GM23338 (cell line): ENCODE measurements around the gene CCBE1. TPM values are rescaled to one million over a fixed set of nuclear protein-coding genes. Genes with fewer than 3 reads are reported as not detected.

Experiments
- ATAC-seq: fragments of 200-7000 bp; cut with Tn5 transposase; 3 replicates; pipeline ENCODE4 v1.9.1; 2020
- DNase-seq: peaks from one replicate; pipeline ENCODE4 v3.0.0-alpha.2; 2015; ENCODE audit warnings: low spot score
- H2AFZ ChIP-seq: fragments of 200-600 bp; sonication (generic); 2 replicates; pipeline ENCODE4 v1.8.0; 2016; ENCODE audit warnings: antibody characterized with exemption, mild to moderate bottlenecking, moderate library complexity
- H3F3A ChIP-seq: fragments of 200-600 bp; sonication (generic); replicated peaks from 2 replicates; pipeline ENCODE4 v1.8.0; 2017; ENCODE audit warnings: antibody characterized with exemption, mixed run types, low read depth
- H3K27ac ChIP-seq: fragments of 200-600 bp; sonication (generic); 2 replicates; pipeline ENCODE4 v1.6.1; 2016; ENCODE audit warnings: low read depth
- H3K27me3 ChIP-seq: fragments of 200-600 bp; sonication (generic); 2 replicates; pipeline ENCODE4 v1.8.0; 2016; ENCODE audit warnings: mild to moderate bottlenecking, mixed run types, moderate library complexity; ENCODE audit not compliant: insufficient read depth
- H3K36me3 ChIP-seq: fragments of 200-600 bp; sonication (generic); 2 replicates; pipeline ENCODE4 v1.8.0; 2016; ENCODE audit warnings: mild to moderate bottlenecking; ENCODE audit not compliant: insufficient read depth
- H3K4me1 ChIP-seq: fragments of 200-600 bp; sonication (generic); 2 replicates; pipeline ENCODE4 v1.8.0; 2016; ENCODE audit warnings: mild to moderate bottlenecking, moderate library complexity; ENCODE audit not compliant: insufficient read depth
- H3K4me2 ChIP-seq: fragments of 200-600 bp; sonication (generic); 2 replicates; pipeline ENCODE4 v1.7.1; 2017; ENCODE audit warnings: mixed run types
- H3K4me3 ChIP-seq: fragments of 200-600 bp; sonication (generic); 2 replicates; pipeline ENCODE4 v1.6.1; 2016; ENCODE audit warnings: mixed run types
- H3K79me2 ChIP-seq: fragments of 200-600 bp; sonication (generic); replicated peaks from 2 replicates; pipeline ENCODE4 v1.8.0; 2017; ENCODE audit warnings: mild to moderate bottlenecking; ENCODE audit not compliant: insufficient read depth
- H3K9me2 ChIP-seq: fragments of 200-600 bp; sonication (generic); 2 replicates; pipeline ENCODE4 v1.8.0; 2017; ENCODE audit not compliant: insufficient read depth
- H4K20me1 ChIP-seq: fragments of 200-600 bp; sonication (generic); replicated peaks from 2 replicates; pipeline ENCODE4 v1.8.0; 2017; ENCODE audit warnings: mild to moderate bottlenecking; ENCODE audit not compliant: insufficient read depth
- H3K27ac Mint-ChIP-seq: 2 replicates; pipeline ENCODE4 v1.8.0; 2020; ENCODE audit warnings: inconsistent platforms, mild to moderate bottlenecking, moderate library complexity, mixed read lengths
- H3K27me3 Mint-ChIP-seq: 3 replicates; pipeline ENCODE4 v1.8.0; 2022; ENCODE audit warnings: low read depth, mild to moderate bottlenecking, moderate library complexity, mixed read lengths, inconsistent platforms; ENCODE audit not compliant: insufficient read depth, poor library complexity
- H3K36me3 Mint-ChIP-seq: 3 replicates; pipeline ENCODE4 v1.8.0; 2021; ENCODE audit warnings: low read depth, mild to moderate bottlenecking, inconsistent platforms, moderate library complexity, mixed read lengths
- H3K4me1 Mint-ChIP-seq: 3 replicates; pipeline ENCODE4 v1.8.0; 2020; ENCODE audit warnings: mild to moderate bottlenecking, inconsistent platforms, mixed read lengths
- H3K4me3 Mint-ChIP-seq: 3 replicates; pipeline ENCODE4 v1.8.0; 2021; ENCODE audit warnings: moderate library complexity, mild to moderate bottlenecking, inconsistent platforms, mixed read lengths
- H3K9me3 Mint-ChIP-seq: 3 replicates; pipeline ENCODE4 v1.8.0; 2020; ENCODE audit warnings: moderate library complexity, mild to moderate bottlenecking, inconsistent platforms, mixed read lengths
- CREB1 ChIP-seq: fragments of 250-450 bp; sonication (Bioruptor Pico); IDR thresholded peaks from 2 replicates; pipeline ENCODE4 v1.5.0; 2020; ENCODE audit warnings: low read depth, mild to moderate bottlenecking, moderate library complexity
- CTCF ChIP-seq, 2 experiments: fragments of 200-600 bp in 1 of 2; sonication (generic) in 1 of 2; conservative IDR thresholded peaks; 2 replicates each; pipeline versions ENCODE4 v1.5.1 to v1.6.1; 2016 to 2017; ENCODE audit warnings: antibody characterized with exemption in 2 of 2, low read depth in 2 of 2, mild to moderate bottlenecking in 2 of 2, moderate library complexity in 1 of 2
- ETS1 ChIP-seq: IDR thresholded peaks from 2 replicates; pipeline ENCODE4 v1.6.1; 2016; ENCODE audit warnings: antibody characterized with exemption
- EZH2 ChIP-seq: fragments of 200-600 bp; sonication (generic); IDR thresholded peaks from one replicate; pipeline ENCODE4 v1.8.0; 2017; ENCODE audit warnings: antibody characterized with exemption, mild to moderate bottlenecking, low read depth; ENCODE audit not compliant: unreplicated experiment
- EZH2phosphoT487 ChIP-seq: fragments of 200-600 bp; sonication (generic); IDR thresholded peaks from one replicate; pipeline ENCODE4 v1.8.1; 2018; ENCODE audit warnings: antibody characterized with exemption; ENCODE audit not compliant: unreplicated experiment
- JUNB ChIP-seq: IDR thresholded peaks from one replicate; pipeline ENCODE4 v1.6.1; 2016; ENCODE audit warnings: antibody characterized with exemption; ENCODE audit not compliant: unreplicated experiment
- NANOG ChIP-seq: IDR thresholded peaks from 2 replicates; pipeline ENCODE4 v1.6.1; 2016; ENCODE audit warnings: antibody characterized with exemption, borderline replicate concordance
- POLR2AphosphoS5 ChIP-seq: IDR thresholded peaks from 2 replicates; pipeline ENCODE4 v1.6.1; 2016; ENCODE audit warnings: antibody characterized with exemption, low read depth
- REST ChIP-seq: IDR thresholded peaks from one replicate; pipeline ENCODE4 v1.6.1; 2018; ENCODE audit warnings: antibody characterized with exemption; ENCODE audit not compliant: unreplicated experiment
- STAT1 ChIP-seq: IDR thresholded peaks from one replicate; pipeline ENCODE4 v1.6.1; 2016; ENCODE audit warnings: antibody characterized with exemption; ENCODE audit not compliant: unreplicated experiment
- ZNF114 ChIP-seq: fragments of 250-450 bp; sonication (Bioruptor Pico); IDR thresholded peaks from 2 replicates; pipeline ENCODE4 v1.5.0; 2020; ENCODE audit warnings: mild to moderate bottlenecking, moderate library complexity
- ZNF462 ChIP-seq: fragments of 250-450 bp; sonication (Bioruptor Pico); IDR thresholded peaks from 2 replicates; pipeline ENCODE4 v1.5.0; 2020; ENCODE audit warnings: mild to moderate bottlenecking, moderate library complexity
- polyA plus RNA-seq: library from polyadenylated mRNA; unstranded; fragments of >200 nt; fragmentation: Nextera tagmentation; extraction: Ambion mirVana; gene quantifications from 2 replicates; pipeline ENCODE4 v1.2.1, GENCODE V29; 2016
- total RNA-seq: library from RNA; depleted of rRNA; stranded (reverse); fragments of >200 nt; shearing (Covaris generic); gene quantifications from 2 replicates; pipeline ENCODE4 v1.2.3, GENCODE V29; 2014

Gene CCBE1
- total and polyA plus RNA-seq, 2 experiments from 2014 or later = 2.1 to 2.6 TPM

- no peak overlapping the region for H2AFZ ChIP-seq
- Mint-ChIP-seq H3K27me3 (no peaks in the 10 kb centered on the region), H3K4me1 (peaks cover 3% of the 10 kb centered on the region; the same call in 1 of the 3 replicates), H3K9me3 (no peaks in the 10 kb centered on the region), H3K4me3 (no peak overlapping the region), H3K27ac (no peak overlapping the region), H3K36me3 (no peaks in the 10 kb centered on the region)
- H4K20me1 ChIP-seq = no peaks in the 10 kb centered on the region; the same call in 1 of the 2 replicates
- no peak overlapping the region for H3K4me2 ChIP-seq
- H3K4me1 ChIP-seq = no peaks in the 10 kb centered on the region
- H3K27ac ChIP-seq = no peak overlapping the region
- no peaks in the 10 kb centered on the region for H3K27me3 ChIP-seq
- H3K4me3 ChIP-seq = no peak overlapping the region
- no peak for TF ChIP-seq ZNF114 (CRISPR knock-in tag)
- TF ChIP-seq POLR2AphosphoS5 = no peak
- no peak for TF ChIP-seq REST
- no peak for TF ChIP-seq CTCF (conservative IDR thresholded peaks at IDR 0.05; ENCODE audit: low read depth in 2 of 2)
- no peak for TF ChIP-seq ZNF462 (CRISPR knock-in tag)
- no peak for TF ChIP-seq EZH2phosphoT487
- TF ChIP-seq EZH2 = no peak
- no peak for TF ChIP-seq JUNB
- no peak for TF ChIP-seq ETS1
- TF ChIP-seq STAT1 = no peak
- no peak for TF ChIP-seq NANOG
- no peak for TF ChIP-seq CREB1 (CRISPR knock-in tag)
- ATAC-seq (no peak), DNase-seq (no peak)
- H3K9me2 ChIP-seq = no peaks in the 10 kb centered on the region
- H3F3A ChIP-seq = no peaks in the 10 kb centered on the region
- no peaks in the 10 kb centered on the region for H3K79me2 ChIP-seq
- H3K36me3 ChIP-seq = no peaks in the 10 kb centered on the region
These were observed 73.5 kb downstream of the CCBE1 start for GRCh38 chr18:59623456-59624368.
